ENCODE measurements around the gene ARSA. TPM values are rescaled to one million over a fixed set of nuclear protein-coding genes. Genes with fewer than 3 reads are reported as not detected.

Gene ARSA
- total and polyA plus RNA-seq, 2 experiments from 2014 or later: 8.1 to 8.2 TPM

DNA sequence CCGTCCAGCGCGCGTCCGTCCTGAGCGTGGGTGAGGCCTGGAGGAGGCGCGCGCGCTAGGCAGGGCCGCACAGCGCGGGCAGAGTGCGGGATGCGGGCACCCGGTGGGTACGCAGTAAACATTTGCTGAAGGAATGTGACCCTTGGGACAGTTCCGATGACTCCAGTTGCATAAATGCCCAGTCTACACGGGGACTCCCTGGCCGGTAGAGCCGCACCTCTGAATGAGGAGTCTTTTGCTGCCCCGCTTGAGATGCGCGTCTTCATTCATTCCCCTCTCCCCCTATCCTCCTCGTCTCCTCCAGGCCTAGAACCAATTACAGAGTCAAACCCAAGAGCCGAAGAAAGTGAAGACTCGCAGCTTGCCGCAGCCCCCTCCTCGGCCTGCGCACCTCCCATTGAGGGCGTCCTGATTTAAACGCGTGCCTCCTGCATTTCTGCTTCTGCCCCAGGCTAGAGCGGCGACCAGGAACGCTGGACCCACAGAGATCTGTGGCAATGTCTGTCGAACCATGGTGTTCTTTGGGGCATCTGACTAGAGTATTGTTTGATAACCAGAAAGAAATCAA, 44.6 kb downstream of the ARSA start:
- Histone ChIP-seq H2AFZ (peak overlapping the region; percentile 69; the same call in 1 of the 2 replicates), H3K36me3 (ENCODE audit: insufficient read depth) (no peaks in the 10 kb centered on the region), H3K27me3 (ENCODE audit: insufficient read depth) (peaks cover 7% of the 10 kb centered on the region; the same call in 1 of the 2 replicates), H3F3A (replicated peaks; ENCODE audit: low read depth) (peaks cover 12% of the 10 kb centered on the region), H3K4me3 (peak overlapping the region; percentile 78), H3K9me2 (ENCODE audit: insufficient read depth) (no peaks in the 10 kb centered on the region), H3K27ac (ENCODE audit: low read depth) (no peak overlapping the region), H4K20me1 (replicated peaks; ENCODE audit: insufficient read depth) (peaks cover 3% of the 10 kb centered on the region; the same call in 1 of the 2 replicates), H3K79me2 (replicated peaks; ENCODE audit: insufficient read depth) (no peaks in the 10 kb centered on the region), H3K4me1 (ENCODE audit: insufficient read depth) (peaks cover 8% of the 10 kb centered on the region), H3K4me2 (peak overlapping the region; percentile 90)
- H3K9me3 Mint-ChIP-seq: no peaks in the 10 kb centered on the region
- H3K27me3 Mint-ChIP-seq (ENCODE audit: insufficient read depth, low read depth, poor library complexity): peaks cover 8% of the 10 kb centered on the region
- peak; percentile 23 for ATAC-seq
- no peaks in the 10 kb centered on the region; the same call in 2 of the 3 replicates for H3K36me3 Mint-ChIP-seq (ENCODE audit: low read depth)
- H3K27ac Mint-ChIP-seq: peak overlapping the region; percentile 30
- peak; percentile 63 for DNase-seq (ENCODE audit: low spot score)
- TF ChIP-seq EZH2phosphoT487 (IDR thresholded peaks at IDR 0.05; ENCODE audit: unreplicated experiment) (no peak), ZNF114 (CRISPR knock-in tag; IDR thresholded peaks at IDR 0.05) (no peak), STAT1 (IDR thresholded peaks at IDR 0.05; ENCODE audit: unreplicated experiment) (no peak), ZNF331 (CRISPR knock-in tag; IDR thresholded peaks at IDR 0.05; ENCODE audit: low read depth) (no peak), EZH2 (IDR thresholded peaks at IDR 0.05; ENCODE audit: low read depth, unreplicated experiment) (no peak), CREB1 (CRISPR knock-in tag; IDR thresholded peaks at IDR 0.05; ENCODE audit: low read depth) (no peak), POLR2AphosphoS5 (IDR thresholded peaks at IDR 0.05; ENCODE audit: low read depth) (no peak)
- TF ChIP-seq, protein P1, sequence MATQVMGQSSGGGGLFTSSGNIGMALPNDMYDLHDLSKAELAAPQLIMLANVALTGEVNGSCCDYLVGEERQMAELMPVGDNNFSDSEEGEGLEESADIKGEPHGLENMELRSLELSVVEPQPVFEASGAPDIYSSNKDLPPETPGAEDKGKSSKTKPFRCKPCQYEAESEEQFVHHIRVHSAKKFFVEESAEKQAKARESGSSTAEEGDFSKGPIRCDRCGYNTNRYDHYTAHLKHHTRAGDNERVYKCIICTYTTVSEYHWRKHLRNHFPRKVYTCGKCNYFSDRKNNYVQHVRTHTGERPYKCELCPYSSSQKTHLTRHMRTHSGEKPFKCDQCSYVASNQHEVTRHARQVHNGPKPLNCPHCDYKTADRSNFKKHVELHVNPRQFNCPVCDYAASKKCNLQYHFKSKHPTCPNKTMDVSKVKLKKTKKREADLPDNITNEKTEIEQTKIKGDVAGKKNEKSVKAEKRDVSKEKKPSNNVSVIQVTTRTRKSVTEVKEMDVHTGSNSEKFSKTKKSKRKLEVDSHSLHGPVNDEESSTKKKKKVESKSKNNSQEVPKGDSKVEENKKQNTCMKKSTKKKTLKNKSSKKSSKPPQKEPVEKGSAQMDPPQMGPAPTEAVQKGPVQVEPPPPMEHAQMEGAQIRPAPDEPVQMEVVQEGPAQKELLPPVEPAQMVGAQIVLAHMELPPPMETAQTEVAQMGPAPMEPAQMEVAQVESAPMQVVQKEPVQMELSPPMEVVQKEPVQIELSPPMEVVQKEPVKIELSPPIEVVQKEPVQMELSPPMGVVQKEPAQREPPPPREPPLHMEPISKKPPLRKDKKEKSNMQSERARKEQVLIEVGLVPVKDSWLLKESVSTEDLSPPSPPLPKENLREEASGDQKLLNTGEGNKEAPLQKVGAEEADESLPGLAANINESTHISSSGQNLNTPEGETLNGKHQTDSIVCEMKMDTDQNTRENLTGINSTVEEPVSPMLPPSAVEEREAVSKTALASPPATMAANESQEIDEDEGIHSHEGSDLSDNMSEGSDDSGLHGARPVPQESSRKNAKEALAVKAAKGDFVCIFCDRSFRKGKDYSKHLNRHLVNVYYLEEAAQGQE (IDR thresholded peaks at IDR 0.05; ENCODE audit: unreplicated experiment): no peak
- TF ChIP-seq, protein P2, sequence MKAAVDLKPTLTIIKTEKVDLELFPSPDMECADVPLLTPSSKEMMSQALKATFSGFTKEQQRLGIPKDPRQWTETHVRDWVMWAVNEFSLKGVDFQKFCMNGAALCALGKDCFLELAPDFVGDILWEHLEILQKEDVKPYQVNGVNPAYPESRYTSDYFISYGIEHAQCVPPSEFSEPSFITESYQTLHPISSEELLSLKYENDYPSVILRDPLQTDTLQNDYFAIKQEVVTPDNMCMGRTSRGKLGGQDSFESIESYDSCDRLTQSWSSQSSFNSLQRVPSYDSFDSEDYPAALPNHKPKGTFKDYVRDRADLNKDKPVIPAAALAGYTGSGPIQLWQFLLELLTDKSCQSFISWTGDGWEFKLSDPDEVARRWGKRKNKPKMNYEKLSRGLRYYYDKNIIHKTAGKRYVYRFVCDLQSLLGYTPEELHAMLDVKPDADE (IDR thresholded peaks at IDR 0.05): no peak
- peak overlapping the region; percentile 86 for H3K4me3 Mint-ChIP-seq
- peaks cover 7% of the 10 kb centered on the region for H3K4me1 Mint-ChIP-seq

All from GM23338 (cell line).